ENCODE results near the gene FHOD1.

Gene FHOD1

GRCh38 chr16:67236563-67237395 is 10.5 kb downstream of the FHOD1 start:
- Histone ChIP-seq H3K27ac (ENCODE audit: poor library complexity, severe bottlenecking) (no peak overlapping the region), H3K4me3 (ENCODE audit: severe bottlenecking) (no peak overlapping the region), H3K27me3 (ENCODE audit: insufficient read depth, poor library complexity, severe bottlenecking) (no peaks in the 10 kb centered on the region), H3K36me3 (ENCODE audit: low read depth) (peaks cover 86% of the 10 kb centered on the region), H3K9me3 (ENCODE audit: severe bottlenecking) (no peaks in the 10 kb centered on the region), H3K4me1 (ENCODE audit: insufficient read depth, poor library complexity, severe bottlenecking) (peaks cover 18% of the 10 kb centered on the region)
- ATAC-seq (ENCODE audit: low read depth) (peak; percentile 53), DNase-seq (ENCODE audit: low spot score) (peak; percentile 85)
- TF ChIP-seq, protein P1, sequence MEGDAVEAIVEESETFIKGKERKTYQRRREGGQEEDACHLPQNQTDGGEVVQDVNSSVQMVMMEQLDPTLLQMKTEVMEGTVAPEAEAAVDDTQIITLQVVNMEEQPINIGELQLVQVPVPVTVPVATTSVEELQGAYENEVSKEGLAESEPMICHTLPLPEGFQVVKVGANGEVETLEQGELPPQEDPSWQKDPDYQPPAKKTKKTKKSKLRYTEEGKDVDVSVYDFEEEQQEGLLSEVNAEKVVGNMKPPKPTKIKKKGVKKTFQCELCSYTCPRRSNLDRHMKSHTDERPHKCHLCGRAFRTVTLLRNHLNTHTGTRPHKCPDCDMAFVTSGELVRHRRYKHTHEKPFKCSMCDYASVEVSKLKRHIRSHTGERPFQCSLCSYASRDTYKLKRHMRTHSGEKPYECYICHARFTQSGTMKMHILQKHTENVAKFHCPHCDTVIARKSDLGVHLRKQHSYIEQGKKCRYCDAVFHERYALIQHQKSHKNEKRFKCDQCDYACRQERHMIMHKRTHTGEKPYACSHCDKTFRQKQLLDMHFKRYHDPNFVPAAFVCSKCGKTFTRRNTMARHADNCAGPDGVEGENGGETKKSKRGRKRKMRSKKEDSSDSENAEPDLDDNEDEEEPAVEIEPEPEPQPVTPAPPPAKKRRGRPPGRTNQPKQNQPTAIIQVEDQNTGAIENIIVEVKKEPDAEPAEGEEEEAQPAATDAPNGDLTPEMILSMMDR (IDR thresholded peaks at IDR 0.05; ENCODE audit: poor library complexity, severe bottlenecking), result no peak

DNA sequence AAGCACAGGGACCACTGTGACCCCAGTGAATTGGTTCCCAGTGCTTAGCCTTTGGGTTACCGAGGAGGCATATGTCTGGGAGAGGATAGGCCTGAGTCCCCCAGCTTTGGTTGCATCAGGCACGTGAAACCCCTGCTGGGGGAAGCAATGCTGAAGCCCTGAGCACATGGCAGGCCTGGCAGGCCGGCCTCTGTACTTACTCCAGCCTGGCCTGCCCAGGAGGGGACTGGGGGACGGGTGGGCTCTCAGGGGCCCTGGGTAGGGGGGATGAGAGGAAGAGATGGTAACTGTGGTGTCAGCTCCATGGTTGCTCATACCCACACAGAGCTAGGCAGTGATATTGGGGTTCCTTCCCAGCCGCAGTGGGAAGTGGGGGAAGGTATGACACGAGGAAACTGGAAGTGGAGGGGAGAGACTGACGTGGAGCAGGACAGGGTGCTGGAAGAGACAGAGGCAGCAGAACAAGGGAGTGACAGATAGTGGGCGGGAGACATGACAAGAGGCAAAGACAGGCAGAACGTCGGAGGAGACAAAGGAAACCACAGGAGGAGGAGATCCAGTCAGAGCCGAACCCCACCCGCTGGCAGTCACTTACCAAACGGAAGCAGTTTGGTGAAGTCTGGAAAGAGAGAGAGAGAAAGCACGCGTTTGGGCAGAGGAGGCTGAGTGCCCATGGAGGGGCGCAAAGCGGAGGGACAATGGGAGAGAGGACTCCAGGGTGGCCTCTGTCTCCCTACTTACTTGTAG is 11.3 kb downstream of the FHOD1 start:
- no peak overlapping the region for H3K4me3 ChIP-seq (ENCODE audit: severe bottlenecking)
- ATAC-seq (ENCODE audit: low read depth) (no peak), DNase-seq (ENCODE audit: low spot score) (no peak)
- H3K36me3 ChIP-seq (ENCODE audit: low read depth), result peaks cover 94% of the 10 kb centered on the region
- H3K4me1 ChIP-seq (ENCODE audit: insufficient read depth, poor library complexity, severe bottlenecking), result peaks cover 10% of the 10 kb centered on the region
- TF ChIP-seq, protein P1 (IDR thresholded peaks at IDR 0.05; ENCODE audit: poor library complexity, severe bottlenecking), result no peak
- H3K9me3 ChIP-seq (ENCODE audit: severe bottlenecking), result no peaks in the 10 kb centered on the region
- H3K27me3 ChIP-seq (ENCODE audit: insufficient read depth, poor library complexity, severe bottlenecking), result no peaks in the 10 kb centered on the region
- no peak overlapping the region for H3K27ac ChIP-seq (ENCODE audit: poor library complexity, severe bottlenecking)

GRCh38 chr16:67234180-67234597 is 13.1 kb downstream of the FHOD1 start:
- Histone ChIP-seq H3K9me3 (ENCODE audit: severe bottlenecking) (no peaks in the 10 kb centered on the region), H3K4me1 (ENCODE audit: insufficient read depth, poor library complexity, severe bottlenecking) (no peaks in the 10 kb centered on the region), H3K4me3 (ENCODE audit: severe bottlenecking) (no peak overlapping the region), H3K36me3 (ENCODE audit: low read depth) (peaks cover 96% of the 10 kb centered on the region), H3K27ac (ENCODE audit: poor library complexity, severe bottlenecking) (no peak overlapping the region), H3K27me3 (ENCODE audit: insufficient read depth, poor library complexity, severe bottlenecking) (no peaks in the 10 kb centered on the region)
- TF ChIP-seq, protein P1 (IDR thresholded peaks at IDR 0.05; ENCODE audit: poor library complexity, severe bottlenecking), result no peak
- ATAC-seq (ENCODE audit: low read depth), result no peak
- DNase-seq (ENCODE audit: low spot score), result peak; percentile 62

- Histone ChIP-seq H3K27ac (ENCODE audit: poor library complexity, severe bottlenecking) (no peak overlapping the region), H3K4me1 (ENCODE audit: insufficient read depth, poor library complexity, severe bottlenecking) (no peaks in the 10 kb centered on the region), H3K4me3 (ENCODE audit: severe bottlenecking) (no peak overlapping the region), H3K36me3 (ENCODE audit: low read depth) (peaks cover 96% of the 10 kb centered on the region), H3K27me3 (ENCODE audit: insufficient read depth, poor library complexity, severe bottlenecking) (no peaks in the 10 kb centered on the region), H3K9me3 (ENCODE audit: severe bottlenecking) (no peaks in the 10 kb centered on the region)
- DNase-seq (ENCODE audit: low spot score), result no peak
- TF ChIP-seq, protein P1 (IDR thresholded peaks at IDR 0.05; ENCODE audit: poor library complexity, severe bottlenecking), result no peak
- ATAC-seq (ENCODE audit: low read depth), result no peak
These were observed 13.7 kb downstream of the FHOD1 start for GRCh38 chr16:67233596-67233995.
